ENCODE measurements around the gene GALNT17.

GALNT17 gene

DNA sequence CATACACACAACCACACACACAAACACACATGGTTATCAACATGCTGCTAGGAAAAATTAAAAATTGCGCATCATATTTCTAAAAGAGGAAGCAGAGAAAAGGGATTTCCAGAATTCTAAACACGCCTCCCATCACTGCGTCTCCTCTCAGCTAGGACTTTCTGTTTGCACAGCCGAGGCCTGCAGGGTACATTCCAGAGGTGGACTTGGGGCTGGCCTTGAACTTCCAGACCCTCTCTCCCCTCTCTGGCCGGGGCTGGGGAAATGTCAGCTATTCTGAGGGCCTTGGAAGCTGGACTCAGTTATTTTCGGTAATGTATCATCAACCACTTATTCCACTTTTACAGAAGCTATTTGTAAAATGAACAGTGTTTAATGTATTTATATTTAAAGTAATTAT, 168.7 kb downstream of the GALNT17 start:
- TF ChIP-seq, protein P1, sequence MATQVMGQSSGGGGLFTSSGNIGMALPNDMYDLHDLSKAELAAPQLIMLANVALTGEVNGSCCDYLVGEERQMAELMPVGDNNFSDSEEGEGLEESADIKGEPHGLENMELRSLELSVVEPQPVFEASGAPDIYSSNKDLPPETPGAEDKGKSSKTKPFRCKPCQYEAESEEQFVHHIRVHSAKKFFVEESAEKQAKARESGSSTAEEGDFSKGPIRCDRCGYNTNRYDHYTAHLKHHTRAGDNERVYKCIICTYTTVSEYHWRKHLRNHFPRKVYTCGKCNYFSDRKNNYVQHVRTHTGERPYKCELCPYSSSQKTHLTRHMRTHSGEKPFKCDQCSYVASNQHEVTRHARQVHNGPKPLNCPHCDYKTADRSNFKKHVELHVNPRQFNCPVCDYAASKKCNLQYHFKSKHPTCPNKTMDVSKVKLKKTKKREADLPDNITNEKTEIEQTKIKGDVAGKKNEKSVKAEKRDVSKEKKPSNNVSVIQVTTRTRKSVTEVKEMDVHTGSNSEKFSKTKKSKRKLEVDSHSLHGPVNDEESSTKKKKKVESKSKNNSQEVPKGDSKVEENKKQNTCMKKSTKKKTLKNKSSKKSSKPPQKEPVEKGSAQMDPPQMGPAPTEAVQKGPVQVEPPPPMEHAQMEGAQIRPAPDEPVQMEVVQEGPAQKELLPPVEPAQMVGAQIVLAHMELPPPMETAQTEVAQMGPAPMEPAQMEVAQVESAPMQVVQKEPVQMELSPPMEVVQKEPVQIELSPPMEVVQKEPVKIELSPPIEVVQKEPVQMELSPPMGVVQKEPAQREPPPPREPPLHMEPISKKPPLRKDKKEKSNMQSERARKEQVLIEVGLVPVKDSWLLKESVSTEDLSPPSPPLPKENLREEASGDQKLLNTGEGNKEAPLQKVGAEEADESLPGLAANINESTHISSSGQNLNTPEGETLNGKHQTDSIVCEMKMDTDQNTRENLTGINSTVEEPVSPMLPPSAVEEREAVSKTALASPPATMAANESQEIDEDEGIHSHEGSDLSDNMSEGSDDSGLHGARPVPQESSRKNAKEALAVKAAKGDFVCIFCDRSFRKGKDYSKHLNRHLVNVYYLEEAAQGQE (IDR thresholded peaks at IDR 0.05; ENCODE audit: low read depth): no peak
- TF ChIP-seq CEBPB (IDR thresholded peaks at IDR 0.05) (no peak), TAF1 (IDR thresholded peaks at IDR 0.05; ENCODE audit: low read depth) (no peak), YY1 (IDR thresholded peaks at IDR 0.05; ENCODE audit: low read depth) (no peak)

DNA sequence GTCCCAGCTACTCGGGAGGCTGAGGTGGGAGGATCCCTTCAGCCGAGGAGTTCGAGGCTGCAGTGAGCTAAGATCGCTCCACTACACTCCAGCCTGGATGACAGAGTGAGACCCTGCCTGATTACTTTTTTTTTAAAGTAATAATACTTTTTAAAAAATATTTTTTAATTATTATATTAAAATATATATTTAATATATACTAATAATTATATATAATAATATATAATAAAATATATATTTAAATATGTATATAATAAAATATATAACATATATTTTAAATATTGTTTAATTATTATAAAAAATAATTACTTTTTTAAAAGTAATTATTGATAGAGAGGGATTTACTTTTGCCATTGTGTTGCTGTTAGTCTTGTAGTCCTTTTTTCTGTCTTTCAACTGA, 169.2 kb downstream of the GALNT17 start:
- TF ChIP-seq TEAD4 (IDR thresholded peaks at IDR 0.05) (no peak), EP300 (IDR thresholded peaks at IDR 0.05; ENCODE audit: borderline replicate concordance) (no peak), EGR1 (IDR thresholded peaks at IDR 0.05) (no peak), ZBTB7A (IDR thresholded peaks at IDR 0.05; ENCODE audit: low read depth) (no peak), TCF12 (IDR thresholded peaks at IDR 0.05; ENCODE audit: low read depth) (no peak), FOXM1 (IDR thresholded peaks at IDR 0.05; ENCODE audit: borderline replicate concordance, low read depth) (no peak), RAD21 (IDR thresholded peaks at IDR 0.05; ENCODE audit: low read depth) (no peak), CEBPB (IDR thresholded peaks at IDR 0.05) (no peak), CREB1 (IDR thresholded peaks at IDR 0.05; ENCODE audit: low read depth) (no peak), NFIC (IDR thresholded peaks at IDR 0.05) (no peak), TAF1 (IDR thresholded peaks at IDR 0.05; ENCODE audit: low read depth) (no peak), YY1 (IDR thresholded peaks at IDR 0.05; ENCODE audit: low read depth) (no peak)
- TF ChIP-seq, protein P1 (IDR thresholded peaks at IDR 0.05; ENCODE audit: low read depth): no peak
- TF ChIP-seq, protein P2, sequence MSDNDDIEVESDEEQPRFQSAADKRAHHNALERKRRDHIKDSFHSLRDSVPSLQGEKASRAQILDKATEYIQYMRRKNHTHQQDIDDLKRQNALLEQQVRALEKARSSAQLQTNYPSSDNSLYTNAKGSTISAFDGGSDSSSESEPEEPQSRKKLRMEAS (IDR thresholded peaks at IDR 0.05): no peak
- TF ChIP-seq, protein P3, sequence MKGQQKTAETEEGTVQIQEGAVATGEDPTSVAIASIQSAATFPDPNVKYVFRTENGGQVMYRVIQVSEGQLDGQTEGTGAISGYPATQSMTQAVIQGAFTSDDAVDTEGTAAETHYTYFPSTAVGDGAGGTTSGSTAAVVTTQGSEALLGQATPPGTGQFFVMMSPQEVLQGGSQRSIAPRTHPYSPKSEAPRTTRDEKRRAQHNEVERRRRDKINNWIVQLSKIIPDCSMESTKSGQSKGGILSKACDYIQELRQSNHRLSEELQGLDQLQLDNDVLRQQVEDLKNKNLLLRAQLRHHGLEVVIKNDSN (IDR thresholded peaks at IDR 0.05): no peak

DNA sequence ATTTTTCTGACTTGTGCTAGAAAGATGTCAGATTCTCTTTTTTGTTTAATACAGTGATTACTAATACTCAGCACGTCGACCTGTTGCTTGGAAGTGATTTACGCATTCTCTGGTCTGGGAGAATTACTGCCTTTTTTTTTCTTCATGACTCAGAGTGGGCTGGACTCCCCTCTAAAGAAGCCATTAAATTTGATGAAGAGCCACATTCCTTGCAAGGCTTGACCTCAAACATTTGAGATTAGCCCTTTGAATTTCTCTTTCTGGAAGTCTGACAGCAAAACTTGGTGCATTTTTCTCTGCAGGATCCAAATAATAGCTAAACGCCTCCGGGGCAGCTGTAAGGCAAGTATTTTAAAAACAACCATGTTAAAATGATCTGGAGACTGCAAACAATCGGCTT, 171.6 kb downstream of the GALNT17 start:
- TF ChIP-seq EGR1 (IDR thresholded peaks at IDR 0.05) (no peak), CEBPB (IDR thresholded peaks at IDR 0.05) (no peak), ZBTB7A (IDR thresholded peaks at IDR 0.05; ENCODE audit: low read depth) (no peak), TAF1 (IDR thresholded peaks at IDR 0.05; ENCODE audit: low read depth) (no peak), TEAD4 (IDR thresholded peaks at IDR 0.05) (no peak)
- TF ChIP-seq, protein P2 (IDR thresholded peaks at IDR 0.05): no peak
- TF ChIP-seq, protein P1 (IDR thresholded peaks at IDR 0.05; ENCODE audit: low read depth): no peak

DNA sequence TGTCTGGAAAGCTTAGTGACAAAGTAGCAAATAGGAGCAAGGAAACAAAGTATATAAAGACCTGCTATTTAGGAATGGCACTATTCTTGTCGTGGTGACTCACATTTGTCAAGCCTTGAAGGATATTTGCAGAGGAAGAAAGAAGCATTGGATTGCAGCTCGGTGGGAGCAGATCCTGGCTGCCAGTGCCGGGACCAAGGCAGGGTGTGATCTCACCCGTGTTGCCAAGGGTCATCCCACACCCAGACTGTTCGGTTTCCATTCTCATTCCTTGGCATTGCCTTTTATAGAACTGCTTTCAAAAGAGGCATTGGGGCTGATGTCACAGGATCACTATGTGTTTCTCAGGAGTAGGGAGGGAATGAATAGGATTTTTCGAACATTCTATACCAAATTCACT, 176.2 kb downstream of the GALNT17 start:
- TF ChIP-seq CEBPB (IDR thresholded peaks at IDR 0.05) (no peak), FOXM1 (IDR thresholded peaks at IDR 0.05; ENCODE audit: borderline replicate concordance, low read depth) (no peak), TEAD4 (IDR thresholded peaks at IDR 0.05) (no peak), TCF12 (IDR thresholded peaks at IDR 0.05; ENCODE audit: low read depth) (no peak), NFIC (IDR thresholded peaks at IDR 0.05) (no peak), TAF1 (IDR thresholded peaks at IDR 0.05; ENCODE audit: low read depth) (no peak), CREB1 (IDR thresholded peaks at IDR 0.05; ENCODE audit: low read depth) (no peak), RAD21 (IDR thresholded peaks at IDR 0.05; ENCODE audit: low read depth) (no peak), YY1 (IDR thresholded peaks at IDR 0.05; ENCODE audit: low read depth) (no peak), ZBTB7A (IDR thresholded peaks at IDR 0.05; ENCODE audit: low read depth) (no peak), EGR1 (IDR thresholded peaks at IDR 0.05) (no peak), EP300 (IDR thresholded peaks at IDR 0.05; ENCODE audit: borderline replicate concordance) (no peak)
- TF ChIP-seq, protein P3 (IDR thresholded peaks at IDR 0.05): no peak
- TF ChIP-seq, protein P2 (IDR thresholded peaks at IDR 0.05): no peak
- TF ChIP-seq, protein P1 (IDR thresholded peaks at IDR 0.05; ENCODE audit: low read depth): no peak
